Stimulated activated CD4-positive, alpha-beta T cell treated with anti-CD3 and anti-CD28 coated beads, Interleukin-1b, Interleukin-23, amount 100 ng/mL, for 48 hours (primary cell): ENCODE results near the gene ZNF30.
"Not testable (repeated sequence)": the region's sequence is repeated elsewhere in the genome, so short reads cannot be mapped to it uniquely, and the experiment has no call there.

ENCODE experiments used
- DNase-seq: peaks from one replicate; pipeline ENCODE4 v3.0.0-alpha.2; 2020

The ZNF30 gene

DNA sequence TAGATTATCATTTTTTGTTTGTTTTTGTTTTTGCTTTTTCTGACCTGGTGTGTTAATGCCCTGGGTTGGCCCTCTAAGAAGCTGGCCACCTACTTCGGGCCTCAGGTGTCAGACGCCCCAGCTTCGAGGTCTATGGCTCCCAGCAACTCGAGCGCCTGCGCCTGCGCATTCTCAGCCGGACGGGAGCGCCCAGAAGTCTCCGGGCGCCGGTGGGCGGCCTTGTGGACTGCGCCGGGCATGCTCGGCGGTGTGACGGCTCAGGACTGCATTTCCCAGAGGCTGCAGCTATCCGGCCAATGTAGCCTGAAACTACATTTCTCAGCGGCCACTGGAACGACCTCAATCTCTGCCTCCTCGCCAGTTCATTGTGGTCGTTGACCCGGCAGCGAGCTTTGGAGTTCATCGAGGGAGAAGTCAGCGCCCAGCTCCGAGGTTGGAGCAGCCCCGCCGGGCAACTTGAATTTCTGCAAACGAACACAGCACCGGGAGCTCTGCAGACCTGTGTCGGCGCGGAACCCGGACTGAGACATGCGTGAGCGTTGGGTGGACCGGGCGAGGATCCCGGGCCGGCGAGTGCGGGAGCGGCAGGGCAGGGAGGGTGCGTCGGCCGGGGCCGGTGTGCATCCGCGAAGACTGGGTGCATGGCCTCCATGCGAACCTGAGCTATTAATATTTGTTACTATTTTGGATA lies at the start of gene ZNF30:
Gene ZNF30, plus strand, starts transcription at position 219 of the 691 bp plus-strand sequence. CDS start 3,045 bp downstream, outside the sequence.
- DNase-seq, result peak; percentile 85

DNA sequence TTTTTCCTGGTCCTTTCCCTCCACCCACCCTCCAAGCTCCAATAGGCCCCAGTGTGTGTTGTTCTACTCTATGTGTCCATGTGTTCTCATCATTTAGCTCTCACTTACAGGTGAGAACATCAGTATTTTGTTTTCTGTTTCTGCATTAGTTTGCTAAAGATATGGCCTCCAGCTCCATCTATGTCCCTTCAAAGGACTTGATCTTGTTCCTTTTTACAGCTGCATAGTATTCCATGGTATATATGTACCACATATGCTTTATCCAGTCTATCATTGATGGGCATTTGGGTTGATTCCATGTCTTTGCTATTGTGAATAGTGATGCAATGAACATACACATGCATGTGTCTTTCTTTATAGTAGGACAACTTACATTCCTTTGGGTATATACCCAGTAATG lies 47.1 kb upstream of the ZNF30 start:
- no peak for DNase-seq

DNA sequence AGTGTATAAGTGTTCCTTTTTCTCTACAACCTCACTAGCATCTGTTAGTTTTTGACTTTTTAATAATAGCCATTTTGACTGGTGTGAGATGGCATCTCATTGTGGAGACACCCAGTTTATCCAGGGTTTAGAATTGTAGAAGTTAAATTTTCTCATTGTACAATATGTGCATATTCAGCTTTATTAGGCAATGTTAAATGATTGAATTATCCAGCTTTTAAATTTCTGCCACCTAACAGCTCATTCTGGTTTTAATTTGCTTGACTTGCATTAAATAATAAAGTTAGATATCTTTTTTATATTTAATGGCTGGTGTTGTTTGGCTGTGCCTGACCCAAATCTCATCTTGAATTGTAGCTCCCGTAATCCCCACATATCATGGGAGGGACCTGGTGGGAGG lies 46.7 kb upstream of the ZNF30 start:
- DNase-seq, result no peak

DNA sequence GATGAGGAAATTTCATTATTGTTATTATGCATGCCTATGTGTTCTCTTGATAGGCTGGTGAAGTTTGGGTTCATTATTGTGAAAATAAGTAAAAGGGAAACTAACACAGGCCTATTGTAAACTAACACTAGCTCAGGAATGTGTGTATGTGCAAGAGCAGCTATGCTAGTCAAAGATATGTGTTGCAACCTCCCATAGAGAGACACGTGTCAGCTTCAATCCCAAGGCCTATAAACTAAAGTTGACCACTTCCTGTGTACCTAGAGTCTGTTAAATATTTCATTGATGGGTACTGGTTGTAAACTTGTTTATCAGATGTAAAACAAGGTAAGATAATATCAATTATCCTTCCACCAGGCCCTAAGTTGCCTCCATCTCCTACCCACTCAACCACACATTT lies 44.7 kb upstream of the ZNF30 start:
- DNase-seq, result no peak

DNA sequence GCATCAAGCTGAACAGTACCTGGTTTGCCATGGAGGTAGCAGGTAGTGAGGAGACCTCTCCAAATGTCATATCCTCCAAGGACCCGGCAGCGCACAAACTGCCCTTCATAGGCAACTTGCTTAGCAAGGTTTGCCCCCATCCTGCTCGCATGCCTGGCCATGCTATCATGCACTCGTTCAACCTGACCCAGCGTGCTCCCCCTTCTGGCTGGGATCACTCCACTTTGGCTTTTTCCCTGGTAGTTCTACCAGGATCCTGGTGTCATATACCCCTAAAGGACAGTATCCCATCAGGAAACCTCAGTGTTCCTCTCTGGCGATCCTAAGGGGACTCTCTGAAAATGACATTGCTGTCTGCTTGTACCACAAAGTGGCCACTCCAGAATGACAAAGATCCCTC lies 38.6 kb upstream of the ZNF30 start:
- DNase-seq, result no peak

DNA sequence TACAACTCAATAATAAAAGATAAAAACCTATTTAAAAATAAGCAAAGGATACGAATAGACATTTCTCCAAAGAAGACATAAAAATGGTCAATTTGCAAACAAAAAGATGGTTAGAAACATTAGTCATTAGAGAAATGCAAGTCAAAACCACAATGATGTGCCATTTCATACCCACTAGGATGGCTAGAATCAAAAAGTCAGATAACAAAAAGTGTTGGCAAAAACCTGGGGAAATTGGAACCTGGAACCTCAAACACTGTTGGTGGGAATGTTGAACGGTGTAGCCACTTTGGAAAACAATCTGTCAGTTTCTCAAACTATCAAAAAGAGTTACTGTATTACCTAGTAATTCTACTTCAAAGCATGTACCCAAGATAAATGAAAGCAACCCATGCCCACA lies 26.5 kb upstream of the ZNF30 start:
- DNase-seq, result no peak

DNA sequence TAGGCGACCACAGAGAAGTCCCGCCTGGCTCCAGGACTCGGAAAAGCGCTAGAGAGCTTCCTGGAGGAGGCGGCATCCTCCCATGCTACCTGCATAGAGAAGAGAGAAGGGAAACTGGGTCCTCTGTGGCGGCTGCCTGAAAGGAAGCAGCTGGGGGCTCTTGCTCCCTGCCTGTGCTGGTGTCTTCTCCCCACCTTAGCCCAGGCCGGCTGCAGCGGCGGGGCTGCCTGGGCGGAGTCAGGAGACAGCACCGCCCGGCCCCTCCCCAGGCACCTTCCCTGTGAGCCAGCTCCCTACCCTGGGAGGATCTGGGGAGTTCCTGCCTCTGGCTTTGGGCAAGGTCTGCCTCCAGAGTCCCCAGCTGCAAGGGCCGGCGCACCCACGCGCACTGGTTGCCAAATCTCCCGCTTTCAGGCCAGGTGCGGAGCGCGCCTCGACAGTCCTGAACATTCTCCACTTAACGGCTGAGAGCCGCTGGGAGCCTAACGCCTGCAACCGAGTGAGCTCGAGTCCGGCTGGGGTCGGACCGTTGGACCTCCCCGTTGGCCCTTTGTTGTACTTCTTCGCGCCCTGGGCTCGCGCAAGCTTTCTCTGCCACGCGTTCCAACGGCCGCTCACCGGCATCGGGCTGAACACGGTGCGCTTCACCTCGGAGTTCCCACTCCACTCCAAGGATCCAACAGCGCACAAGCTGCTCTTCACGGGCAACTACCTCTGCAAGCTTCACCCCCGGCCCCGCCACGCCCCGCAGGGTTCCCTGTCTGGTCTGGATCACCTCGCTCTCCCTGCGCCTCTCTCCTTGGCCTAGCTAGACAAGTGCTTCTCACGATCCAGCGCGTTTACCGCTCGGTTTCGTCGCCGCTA lies 21.8 kb upstream of the ZNF30 start:
- DNase-seq, result no peak

DNA sequence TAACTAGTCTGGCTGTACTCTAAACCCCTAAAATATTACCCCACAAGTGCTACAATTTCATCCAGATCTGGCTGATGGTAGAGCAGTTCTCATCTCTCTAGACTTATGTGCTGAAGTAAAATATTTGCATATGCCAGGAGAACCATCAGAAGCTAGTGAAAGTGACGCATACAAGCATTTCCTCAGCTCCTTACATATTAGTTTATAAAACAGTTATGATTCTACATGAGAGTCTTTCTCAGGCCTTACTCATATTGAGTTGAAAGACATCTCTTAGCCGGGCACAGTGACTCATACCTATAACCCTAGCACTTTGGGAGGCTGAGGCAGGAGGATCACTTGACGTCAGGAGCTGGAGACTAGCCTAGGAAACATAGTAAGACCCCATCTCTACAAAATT lies 15.9 kb upstream of the ZNF30 start:
- no peak for DNase-seq

DNA sequence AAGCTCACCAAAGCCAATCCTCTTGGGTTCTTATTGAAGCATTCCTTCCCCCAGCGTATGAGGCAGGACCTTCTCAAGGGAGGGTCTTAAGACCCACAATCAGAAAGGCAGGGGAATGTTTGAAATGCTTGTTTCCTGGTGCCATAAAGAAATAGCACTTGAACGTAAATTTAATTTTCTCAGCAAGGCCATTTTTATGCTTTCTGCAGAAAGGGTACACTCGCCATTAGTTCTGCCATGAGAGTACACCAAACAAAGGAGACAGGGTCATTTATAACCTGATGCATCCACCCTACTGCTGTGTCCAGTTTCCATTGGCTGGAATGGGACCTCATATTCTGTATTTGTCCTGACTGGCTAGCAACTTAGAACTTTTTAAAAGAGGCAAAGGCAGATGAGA lies 9.6 kb upstream of the ZNF30 start:
- not testable (repeated sequence) for DNase-seq

DNA sequence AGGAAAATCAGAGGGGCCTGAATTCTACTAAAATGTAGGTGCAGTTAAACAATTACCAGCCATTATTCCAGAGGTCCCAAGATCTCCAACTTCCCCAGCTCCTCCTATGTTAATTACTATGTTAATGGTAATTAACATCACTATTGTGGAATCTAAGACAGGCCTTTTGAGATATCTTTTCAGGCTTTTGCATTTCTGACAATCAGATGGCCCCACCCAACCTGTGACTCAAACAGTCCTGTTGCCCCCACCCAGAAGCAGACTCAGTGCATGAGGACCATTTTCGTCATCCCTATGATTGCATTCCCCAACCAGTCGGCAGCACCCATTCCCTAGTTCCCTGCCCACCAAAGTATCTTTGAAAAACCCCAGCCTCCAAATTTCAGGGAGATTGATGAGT lies 8.5 kb upstream of the ZNF30 start:
- DNase-seq, result no peak

DNA sequence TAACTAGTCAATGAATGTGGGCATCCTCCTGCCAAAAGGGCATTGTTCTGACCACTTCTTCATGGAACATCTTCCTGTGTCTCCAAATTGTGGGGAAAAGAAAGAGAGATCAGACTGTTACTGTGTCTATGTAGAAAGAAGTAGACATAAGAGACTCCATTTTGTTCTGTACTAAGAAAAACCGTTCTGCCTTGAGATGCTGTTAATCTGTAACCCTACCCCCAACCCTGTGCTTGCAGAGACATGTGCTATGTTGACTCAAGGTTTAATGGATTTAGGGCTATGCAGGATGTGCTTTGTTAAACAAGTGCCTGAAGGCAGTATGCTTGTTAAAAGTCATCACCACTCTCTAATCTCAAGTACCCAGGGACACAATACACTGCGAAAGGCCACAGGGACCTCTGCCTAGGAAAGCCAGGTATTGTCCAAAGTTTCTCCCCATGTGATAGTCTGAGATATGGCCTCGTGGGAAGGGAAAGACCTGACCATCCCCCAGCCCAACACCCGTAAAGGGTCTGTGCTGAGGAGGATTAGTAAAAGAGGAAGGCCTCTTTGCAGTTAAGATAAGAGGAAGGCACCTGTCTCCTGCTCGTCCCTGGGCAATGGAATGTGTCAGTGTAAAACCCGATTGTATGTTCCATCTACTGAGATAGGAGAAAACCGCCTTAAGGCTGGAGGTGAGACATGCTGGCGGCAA lies 6.5 kb upstream of the ZNF30 start:
- not testable (repeated sequence) for DNase-seq

DNA sequence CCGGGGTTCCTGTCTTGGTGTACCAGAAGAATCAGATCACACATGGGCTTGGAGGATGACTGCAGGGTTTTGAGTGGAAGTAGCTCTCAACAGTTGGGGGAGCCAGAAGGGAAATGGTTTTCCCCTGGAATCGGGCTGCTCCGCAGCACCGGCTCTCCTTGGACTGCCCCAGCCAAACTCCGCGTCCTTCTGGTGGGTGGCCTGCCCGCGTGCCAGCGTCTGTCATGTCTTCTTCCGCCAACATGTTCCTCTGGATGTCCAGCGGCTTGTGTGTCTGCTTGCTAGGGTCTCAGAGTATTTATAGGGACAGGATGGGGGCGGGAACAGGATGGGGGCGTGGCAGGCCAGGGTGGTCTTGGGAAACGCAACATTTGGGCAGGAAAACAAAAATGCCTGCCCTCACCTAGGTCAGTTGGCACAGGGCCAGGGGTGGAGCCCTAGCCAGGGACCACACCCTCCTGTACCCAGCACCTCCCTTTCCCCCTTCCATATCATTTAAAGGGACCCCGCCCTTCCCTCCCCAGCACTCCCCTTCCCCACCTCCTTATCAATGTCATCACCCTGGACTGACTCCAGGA lies 1.3 kb upstream of the ZNF30 start:
- DNase-seq, result no peak

DNA sequence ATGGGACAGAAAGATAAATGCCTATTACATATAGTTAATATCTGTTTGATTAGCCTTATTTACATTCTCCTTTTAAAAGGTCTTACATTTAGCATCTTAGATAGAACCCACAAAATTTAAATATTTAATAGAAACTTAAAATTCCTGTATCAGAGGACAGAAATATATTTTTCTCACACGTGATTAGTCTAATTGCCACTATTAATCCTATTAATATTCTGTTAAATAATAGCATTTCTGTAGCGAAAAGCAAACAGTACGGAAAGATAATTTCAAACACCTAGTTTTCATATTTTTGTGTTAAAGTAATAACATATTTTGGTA lies 380 bp upstream of the ZNF30 start:
- no peak for DNase-seq

DNA sequence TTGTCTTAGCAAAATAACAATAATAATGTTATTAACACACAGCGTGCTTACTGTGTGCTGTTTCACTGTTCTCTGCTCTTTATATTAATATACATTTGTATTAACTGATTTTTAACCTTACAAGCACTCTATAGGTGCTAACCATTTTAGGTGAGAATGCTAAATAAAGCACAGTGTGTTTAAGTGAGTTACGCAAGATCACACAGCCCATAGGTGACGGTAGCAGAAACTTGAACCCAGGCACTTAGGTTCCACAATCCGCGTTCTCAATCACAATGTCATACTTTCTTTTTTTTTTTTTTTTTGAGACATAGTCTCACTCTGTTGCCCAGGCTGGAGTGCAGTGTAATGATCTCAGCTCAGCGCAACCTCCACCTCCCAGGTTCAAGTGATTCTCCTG lies 5.8 kb downstream of the ZNF30 start:
- DNase-seq, result no peak

DNA sequence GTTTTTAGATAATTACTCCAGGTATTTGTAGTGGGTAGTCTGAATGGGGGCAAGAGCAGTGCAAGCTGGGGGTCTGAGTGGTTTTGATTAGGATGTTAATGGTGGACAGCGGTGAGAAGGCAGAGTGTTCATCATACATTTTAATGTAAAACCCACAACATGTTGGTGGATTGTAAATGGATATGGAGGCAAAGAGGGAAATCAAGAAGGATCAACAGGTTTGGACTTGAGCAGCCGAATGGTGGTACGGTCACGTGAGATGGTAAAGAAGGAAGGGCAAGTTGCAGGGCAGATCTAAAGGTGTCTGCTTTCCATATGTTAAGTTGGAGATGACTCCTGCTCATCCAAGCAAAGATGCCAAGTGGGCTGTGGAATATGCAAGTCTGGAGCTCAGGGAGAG lies 9.5 kb downstream of the ZNF30 start:
- no peak for DNase-seq

DNA sequence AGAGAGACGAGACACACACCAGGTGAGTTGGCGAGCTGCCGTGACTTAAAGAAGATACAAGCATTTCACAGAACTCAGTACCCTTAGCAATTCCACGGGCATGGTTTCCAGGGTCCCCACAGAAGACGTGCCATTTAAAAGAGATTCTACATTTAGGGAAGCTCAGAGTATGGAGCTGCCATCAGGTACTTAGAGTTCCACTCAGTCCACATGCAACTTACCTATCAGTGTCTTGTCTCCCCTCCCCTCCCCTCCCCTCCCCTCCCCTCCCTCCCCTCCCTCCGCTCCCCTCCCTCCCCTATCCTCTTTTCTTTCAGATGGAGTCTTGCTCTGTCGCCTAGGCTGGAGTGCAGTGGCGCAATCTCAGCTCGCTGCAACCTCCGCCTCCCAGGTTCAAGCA lies 12.2 kb downstream of the ZNF30 start:
- DNase-seq, result no peak

DNA sequence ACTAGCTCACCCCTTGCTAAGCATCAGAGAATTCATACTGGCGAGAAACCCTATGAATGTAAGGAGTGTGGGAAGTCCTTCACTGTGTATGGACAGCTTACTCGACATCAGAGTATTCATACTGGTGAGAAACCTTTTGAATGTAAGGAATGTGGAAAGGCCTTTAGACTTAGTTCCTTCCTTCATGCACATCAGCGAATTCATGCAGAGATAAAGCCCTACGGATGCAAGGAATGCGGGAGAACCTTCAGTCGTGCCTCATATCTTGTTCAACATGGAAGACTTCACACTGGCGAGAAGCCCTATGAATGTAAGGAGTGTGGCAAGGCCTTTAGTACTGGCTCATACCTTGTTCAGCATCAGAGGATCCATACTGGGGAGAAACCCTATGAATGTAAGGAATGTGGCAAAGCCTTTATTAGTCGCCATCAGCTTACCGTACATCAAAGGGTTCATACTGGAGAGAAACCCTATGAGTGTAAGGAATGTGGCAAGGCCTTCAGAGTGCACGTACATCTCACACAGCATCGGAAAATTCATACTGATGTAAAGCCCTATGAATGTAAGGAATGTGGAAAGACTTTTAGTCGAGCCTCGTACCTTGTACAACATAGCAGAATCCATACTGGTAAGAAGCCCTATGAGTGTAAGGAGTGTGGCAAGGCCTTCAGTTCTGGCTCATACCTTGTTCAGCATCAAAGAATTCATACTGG lies 17.3 kb downstream of the ZNF30 start:
- DNase-seq, result no peak

DNA sequence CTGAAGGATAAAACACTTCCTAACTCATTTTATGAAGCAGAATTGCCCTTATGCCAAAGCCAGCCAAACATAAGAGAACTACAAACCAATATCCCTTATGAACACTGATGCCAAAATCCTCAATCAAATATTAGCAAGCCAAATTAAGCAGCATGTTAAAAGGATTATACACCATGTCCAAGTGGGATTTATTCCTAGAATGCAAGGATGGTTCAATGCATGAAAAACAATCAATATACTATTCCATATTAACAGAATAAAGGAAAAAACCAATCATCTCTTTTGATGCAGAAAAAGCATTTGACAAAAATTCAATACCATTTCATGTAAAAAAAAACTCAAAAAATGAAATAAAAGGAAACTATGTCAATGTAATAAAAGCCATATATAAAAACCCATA lies 26.4 kb downstream of the ZNF30 start:
- no peak for DNase-seq

DNA sequence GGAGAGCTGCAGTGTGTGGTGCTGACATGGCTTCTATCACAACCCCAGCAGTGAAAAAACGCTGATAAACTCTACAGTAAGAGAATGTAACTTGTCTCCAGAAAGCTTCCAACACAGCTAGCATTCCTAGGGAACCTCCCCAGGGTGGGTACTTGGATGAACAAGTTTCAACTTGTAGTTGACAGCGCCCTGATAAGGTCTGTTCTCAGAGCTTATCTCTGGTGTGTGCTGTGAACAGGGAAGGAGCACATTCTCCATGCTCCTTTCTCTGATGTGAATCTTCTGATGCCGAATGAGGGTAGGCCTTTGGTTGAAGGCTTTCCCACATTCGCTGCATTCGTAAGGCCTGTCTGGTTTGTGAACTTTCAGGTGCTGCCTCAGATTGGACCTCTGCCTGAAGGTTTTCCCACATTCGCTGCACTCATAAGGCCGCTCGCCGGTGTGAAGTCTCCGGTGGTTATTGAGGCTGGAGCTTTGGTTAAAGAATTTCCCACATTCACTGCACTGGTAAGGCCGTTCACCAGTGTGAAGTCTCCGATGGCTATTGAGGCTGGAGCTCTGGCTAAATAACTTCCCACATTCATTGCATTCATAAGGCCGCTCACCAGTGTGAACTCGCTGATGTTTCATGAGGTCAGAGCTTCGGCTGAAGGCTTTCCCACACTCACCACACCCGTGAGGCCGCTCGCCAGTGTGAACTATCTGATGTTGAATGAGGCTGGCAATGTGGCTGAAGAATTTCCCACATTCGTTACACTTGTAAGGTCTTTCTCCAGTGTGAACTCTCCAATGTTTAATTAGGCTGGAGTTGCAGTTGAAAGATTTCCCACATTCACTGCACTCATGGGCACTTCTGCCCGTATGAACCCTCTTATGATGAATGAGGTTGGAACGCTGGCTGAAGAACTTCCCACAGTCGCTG lies 31.4 kb downstream of the ZNF30 start:
- DNase-seq, result no peak

DNA sequence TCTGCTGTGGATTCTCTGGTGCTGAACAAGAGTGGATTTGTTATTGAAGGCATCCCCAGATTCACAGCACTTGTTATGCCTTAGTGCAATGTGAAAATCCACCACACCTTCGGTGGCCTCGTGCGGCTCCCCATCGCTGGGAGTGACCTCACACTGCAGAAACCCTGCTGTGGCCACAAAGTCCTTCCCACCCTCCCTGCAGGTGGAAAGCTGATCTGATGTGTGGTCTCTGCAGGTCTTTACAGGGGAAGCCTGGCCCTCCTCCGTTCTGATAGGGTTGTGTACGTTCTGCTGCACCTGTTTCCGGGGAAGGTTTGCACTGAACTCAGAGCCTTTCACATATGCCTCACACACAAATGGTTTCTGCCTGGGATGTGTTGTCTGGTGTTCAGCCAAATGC lies 32.3 kb downstream of the ZNF30 start:
- DNase-seq, result no peak

DNA sequence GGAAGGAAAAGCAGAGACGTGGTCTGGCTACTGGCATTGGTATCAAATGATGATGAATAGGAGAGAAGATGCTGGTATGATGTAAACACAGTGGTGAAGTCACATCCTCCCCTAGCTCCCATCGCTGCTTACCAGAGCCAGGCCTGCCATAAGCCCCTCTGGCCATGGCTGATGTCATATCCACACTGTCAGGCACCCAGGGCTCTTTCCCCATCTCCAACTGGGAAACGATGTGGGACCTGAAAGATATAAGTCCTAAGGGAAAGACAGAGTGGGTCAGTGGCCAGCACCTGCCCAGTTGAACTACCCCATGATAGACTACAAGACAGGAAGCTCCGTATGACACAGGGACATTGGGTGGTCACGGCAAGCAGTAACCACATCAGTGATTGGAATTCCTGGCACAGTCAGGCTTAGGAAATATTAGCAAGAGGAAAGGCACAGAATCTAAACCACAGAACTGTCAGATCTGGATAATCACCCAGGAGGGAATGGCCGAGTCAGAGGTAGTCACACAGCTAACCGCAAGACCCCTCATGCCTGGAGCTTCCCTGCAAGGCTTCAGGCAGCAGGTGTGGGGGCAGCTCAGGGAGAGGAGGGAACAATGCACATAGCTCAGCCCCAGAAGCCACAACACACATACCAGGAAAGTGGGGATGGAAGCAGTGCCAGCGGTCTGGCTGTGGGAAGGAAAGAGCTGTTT lies 33.6 kb downstream of the ZNF30 start:
- no peak for DNase-seq
